ENCODE data around the gene NEK8. TPM values are rescaled to one million over a fixed set of nuclear protein-coding genes. Genes with fewer than 3 reads are reported as not detected.
A peak's percentile ranks its signal among the peaks of the same experiment; 100 is the strongest.

Gene NEK8
- total and polyA plus RNA-seq, 9 of the 15 experiments (the other 6 are each of a cell fraction or from before 2014, with no cell fraction given): 0.98 to 16.6 (median 4.6) TPM

DNA sequence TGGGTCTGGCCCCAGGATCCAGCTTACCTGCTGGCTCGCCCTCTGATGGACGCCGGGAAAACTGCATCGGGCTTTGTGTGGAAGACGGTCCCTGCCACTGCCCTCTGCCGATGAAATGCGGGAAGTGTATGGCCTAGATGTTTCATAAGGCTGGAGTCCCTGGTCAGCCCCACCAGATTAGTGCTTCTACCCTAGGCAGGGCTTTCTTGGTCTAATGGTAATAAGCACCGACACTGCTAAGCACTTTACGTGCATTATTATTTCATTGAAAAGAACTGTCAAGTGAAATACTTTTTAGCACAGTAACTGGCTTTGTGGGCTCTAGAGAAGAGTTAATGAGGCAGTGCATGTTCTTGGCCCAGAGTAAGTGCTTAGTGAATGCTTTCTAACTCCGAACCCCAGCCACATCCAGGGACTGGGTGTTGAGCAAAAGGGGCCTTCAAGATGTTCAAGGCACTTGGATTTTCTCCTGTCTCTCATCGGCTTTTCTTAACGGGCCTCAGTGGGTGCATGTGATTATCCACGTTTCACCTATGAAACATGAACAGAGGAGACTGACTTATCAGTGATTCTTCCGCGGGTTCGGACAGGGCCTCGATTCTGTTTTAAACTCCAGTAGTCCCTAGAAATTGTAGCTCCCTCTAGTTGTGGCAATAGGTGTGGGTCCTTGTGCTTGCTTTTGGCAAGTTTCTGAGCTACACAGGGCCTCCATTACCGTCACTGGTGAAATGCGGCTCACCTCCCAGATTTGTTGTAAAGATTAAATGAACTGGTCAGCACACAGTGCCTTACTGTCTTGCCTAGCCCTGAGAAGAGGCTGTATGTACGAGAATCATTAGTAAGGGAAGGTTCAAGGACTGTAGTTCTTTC lies 21.8 kb downstream of the NEK8 start (continued):
- TF ChIP-seq SRSF9 (IDR thresholded peaks at IDR 0.05; ENCODE audit: borderline replicate concordance, low read depth, low read length) (no peak), VEZF1 (CRISPR knock-in tag; IDR thresholded peaks at IDR 0.05) (peak; percentile 81), KLF10 (CRISPR knock-in tag; IDR thresholded peaks at IDR 0.05) (no peak), KLF13 (tag; IDR thresholded peaks at IDR 0.05; ENCODE audit: borderline replicate concordance, low read depth) (0 out of 2 replicates have a peak, but pooled peaks have one; percentile 39), ZNF316 (IDR thresholded peaks at IDR 0.05) (no peak), SMARCA4 (IDR thresholded peaks at IDR 0.05) (no peak), KHSRP (IDR thresholded peaks at IDR 0.05) (no peak), FOXA3 (CRISPR knock-in tag; conservative IDR thresholded peaks at IDR 0.05 in 1 of 2, IDR thresholded peaks at IDR 0.05 in 1 of 2) (no peak), CREM (IDR thresholded peaks at IDR 0.05; ENCODE audit: low read depth) (peak; percentile 65; the same call in 1 of the 2 replicates), DACH1 (IDR thresholded peaks at IDR 0.05; ENCODE audit: partially characterized antibody) (peak; percentile 9), PML (IDR thresholded peaks at IDR 0.05; ENCODE audit: low read length) (peak; percentile 22), ZNF347 (CRISPR knock-in tag; IDR thresholded peaks at IDR 0.05; ENCODE audit: low read depth) (no peak), RBM34 (IDR thresholded peaks at IDR 0.05; ENCODE audit: borderline replicate concordance, insufficient read depth, low read length) (no peak), ZFP36 (IDR thresholded peaks at IDR 0.05; ENCODE audit: low read depth, low read length, partially characterized antibody) (peak; percentile 17), POLR2AphosphoS5 (IDR thresholded peaks at IDR 0.05; ENCODE audit: control insufficient read depth, insufficient read depth, low read depth, low read length) (peak; percentile 64), MCM3 (IDR thresholded peaks at IDR 0.05) (no peak)
- TF ChIP-seq, protein P1, sequence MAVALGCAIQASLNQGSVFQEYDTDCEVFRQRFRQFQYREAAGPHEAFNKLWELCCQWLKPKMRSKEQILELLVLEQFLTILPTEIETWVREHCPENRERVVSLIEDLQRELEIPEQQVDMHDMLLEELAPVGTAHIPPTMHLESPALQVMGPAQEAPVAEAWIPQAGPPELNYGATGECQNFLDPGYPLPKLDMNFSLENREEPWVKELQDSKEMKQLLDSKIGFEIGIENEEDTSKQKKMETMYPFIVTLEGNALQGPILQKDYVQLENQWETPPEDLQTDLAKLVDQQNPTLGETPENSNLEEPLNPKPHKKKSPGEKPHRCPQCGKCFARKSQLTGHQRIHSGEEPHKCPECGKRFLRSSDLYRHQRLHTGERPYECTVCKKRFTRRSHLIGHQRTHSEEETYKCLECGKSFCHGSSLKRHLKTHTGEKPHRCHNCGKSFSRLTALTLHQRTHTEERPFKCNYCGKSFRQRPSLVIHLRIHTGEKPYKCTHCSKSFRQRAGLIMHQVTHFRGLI (CRISPR knock-in tag; IDR thresholded peaks at IDR 0.05): peak; percentile 87; the same call in 1 of the 2 replicates
- TF ChIP-seq, protein P2, sequence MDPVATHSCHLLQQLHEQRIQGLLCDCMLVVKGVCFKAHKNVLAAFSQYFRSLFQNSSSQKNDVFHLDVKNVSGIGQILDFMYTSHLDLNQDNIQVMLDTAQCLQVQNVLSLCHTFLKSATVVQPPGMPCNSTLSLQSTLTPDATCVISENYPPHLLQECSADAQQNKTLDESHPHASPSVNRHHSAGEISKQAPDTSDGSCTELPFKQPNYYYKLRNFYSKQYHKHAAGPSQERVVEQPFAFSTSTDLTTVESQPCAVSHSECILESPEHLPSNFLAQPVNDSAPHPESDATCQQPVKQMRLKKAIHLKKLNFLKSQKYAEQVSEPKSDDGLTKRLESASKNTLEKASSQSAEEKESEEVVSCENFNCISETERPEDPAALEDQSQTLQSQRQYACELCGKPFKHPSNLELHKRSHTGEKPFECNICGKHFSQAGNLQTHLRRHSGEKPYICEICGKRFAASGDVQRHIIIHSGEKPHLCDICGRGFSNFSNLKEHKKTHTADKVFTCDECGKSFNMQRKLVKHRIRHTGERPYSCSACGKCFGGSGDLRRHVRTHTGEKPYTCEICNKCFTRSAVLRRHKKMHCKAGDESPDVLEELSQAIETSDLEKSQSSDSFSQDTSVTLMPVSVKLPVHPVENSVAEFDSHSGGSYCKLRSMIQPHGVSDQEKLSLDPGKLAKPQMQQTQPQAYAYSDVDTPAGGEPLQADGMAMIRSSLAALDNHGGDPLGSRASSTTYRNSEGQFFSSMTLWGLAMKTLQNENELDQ (CRISPR knock-in tag; IDR thresholded peaks at IDR 0.05; ENCODE audit: borderline replicate concordance): no peak
- TF ChIP-seq, protein P3, sequence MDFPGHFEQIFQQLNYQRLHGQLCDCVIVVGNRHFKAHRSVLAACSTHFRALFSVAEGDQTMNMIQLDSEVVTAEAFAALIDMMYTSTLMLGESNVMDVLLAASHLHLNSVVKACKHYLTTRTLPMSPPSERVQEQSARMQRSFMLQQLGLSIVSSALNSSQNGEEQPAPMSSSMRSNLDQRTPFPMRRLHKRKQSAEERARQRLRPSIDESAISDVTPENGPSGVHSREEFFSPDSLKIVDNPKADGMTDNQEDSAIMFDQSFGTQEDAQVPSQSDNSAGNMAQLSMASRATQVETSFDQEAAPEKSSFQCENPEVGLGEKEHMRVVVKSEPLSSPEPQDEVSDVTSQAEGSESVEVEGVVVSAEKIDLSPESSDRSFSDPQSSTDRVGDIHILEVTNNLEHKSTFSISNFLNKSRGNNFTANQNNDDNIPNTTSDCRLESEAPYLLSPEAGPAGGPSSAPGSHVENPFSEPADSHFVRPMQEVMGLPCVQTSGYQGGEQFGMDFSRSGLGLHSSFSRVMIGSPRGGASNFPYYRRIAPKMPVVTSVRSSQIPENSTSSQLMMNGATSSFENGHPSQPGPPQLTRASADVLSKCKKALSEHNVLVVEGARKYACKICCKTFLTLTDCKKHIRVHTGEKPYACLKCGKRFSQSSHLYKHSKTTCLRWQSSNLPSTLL (IDR thresholded peaks at IDR 0.05): no peak

All from K562 (cell line).